Keratinocyte (primary cell): ENCODE data around the gene ITPR2. TPM values are rescaled to one million over a fixed set of nuclear protein-coding genes. Genes with fewer than 3 reads are reported as not detected.

Experiments used
- DNase-seq: peaks from one replicate; pipeline ENCODE4 v3.0.0-alpha.2; 2011; ENCODE audit warnings: low read depth, missing footprints, low spot score
- FAIRE-seq: peaks from 2 replicates; lab custom pipeline; 2011; peaks lifted over from hg19 to GRCh38; lab: Jason Lieb, UNC
- H2AFZ ChIP-seq: 2 replicates; pipeline ENCODE4 v1.6.0; 2012; ENCODE audit warnings: low read length, control low read depth, inconsistent platforms; ENCODE audit not compliant: control insufficient read depth
- H3K27ac ChIP-seq: 2 replicates; pipeline ENCODE4 v1.5.1; 2011; ENCODE audit warnings: low read length; ENCODE audit not compliant: control insufficient read depth, insufficient read depth
- H3K27me3 ChIP-seq: 3 replicates; pipeline ENCODE4 v1.6.0; 2011; ENCODE audit warnings: low read length; ENCODE audit not compliant: control insufficient read depth, insufficient read depth; ENCODE audit errors: extremely low read depth
- H3K36me3 ChIP-seq, 2 experiments: 2 replicates in 1 of 2; 3 replicates in 1 of 2; pipeline ENCODE4 v1.5.1; 2011; ENCODE audit warnings: low read length in 2 of 2, mild to moderate bottlenecking in 1 of 2; ENCODE audit not compliant: control insufficient read depth in 2 of 2, insufficient read depth in 2 of 2; ENCODE audit errors: extremely low read depth in 1 of 2
- H3K4me1 ChIP-seq: 3 replicates; pipeline ENCODE4 v1.5.1; 2011; ENCODE audit warnings: low read length; ENCODE audit not compliant: control insufficient read depth, insufficient read depth; ENCODE audit errors: extremely low read depth
- H3K4me2 ChIP-seq: 3 replicates; pipeline ENCODE4 v1.6.0; 2011; ENCODE audit warnings: low read depth, low read length; ENCODE audit not compliant: control insufficient read depth, insufficient read depth; ENCODE audit errors: extremely low read depth
- H3K4me3 ChIP-seq, 3 experiments: fragments of 200-600 bp in 1 of 3; sonication (generic) in 1 of 3; 2 replicates in 2 of 3; 3 replicates in 1 of 3; pipeline ENCODE4 v1.5.1; 2011 to 2016; ENCODE audit warnings: low read length in 3 of 3, mild to moderate bottlenecking in 3 of 3, control low read depth in 2 of 3, inconsistent platforms in 1 of 3, low read depth in 1 of 3, mixed read lengths in 1 of 3, mixed run types in 1 of 3, moderate library complexity in 1 of 3; ENCODE audit not compliant: control insufficient read depth in 2 of 3, insufficient read depth in 2 of 3; ENCODE audit errors: extremely low read depth in 1 of 3
- H3K79me2 ChIP-seq: 2 replicates; pipeline ENCODE4 v1.6.0; 2012; ENCODE audit warnings: low read length; ENCODE audit not compliant: control insufficient read depth, insufficient read depth
- H3K9ac ChIP-seq: 3 replicates; pipeline ENCODE4 v1.6.0; 2011; ENCODE audit warnings: low read length; ENCODE audit not compliant: control insufficient read depth, insufficient read depth; ENCODE audit errors: extremely low read depth
- H3K9me1 ChIP-seq: 3 replicates; pipeline ENCODE4 v1.6.0; 2011; ENCODE audit warnings: low read length; ENCODE audit not compliant: control insufficient read depth, insufficient read depth; ENCODE audit errors: extremely low read depth
- H3K9me3 ChIP-seq: 2 replicates; pipeline ENCODE4 v1.5.1; 2012; ENCODE audit warnings: low read depth, low read length; ENCODE audit not compliant: control insufficient read depth
- H4K20me1 ChIP-seq: 3 replicates; pipeline ENCODE4 v1.6.0; 2011; ENCODE audit warnings: low read length; ENCODE audit not compliant: control insufficient read depth, insufficient read depth; ENCODE audit errors: extremely low read depth
- CTCF ChIP-seq, 3 experiments: IDR thresholded peaks in 1 of 3; conservative IDR thresholded peaks in 1 of 3; optimal IDR thresholded peaks in 1 of 3; 2 replicates in 2 of 3; 3 replicates in 1 of 3; pipeline versions ENCODE3 to v1.5.1; 2011; ENCODE audit warnings: low read length in 3 of 3, mild to moderate bottlenecking in 3 of 3, moderate library complexity in 2 of 3, control low read depth in 1 of 3, inconsistent platforms in 1 of 3; ENCODE audit not compliant: insufficient read depth in 2 of 3; ENCODE audit errors: extremely low read depth in 1 of 3
- EZH2 ChIP-seq: IDR thresholded peaks from one replicate; pipeline ENCODE4 v1.6.1; 2012; ENCODE audit warnings: inconsistent platforms, mild to moderate bottlenecking, low read length, moderate library complexity
- dilution Hi-C: fragments of 300-500 bp; cut with MboI; formaldehyde crosslinking; loops from one replicate; pipeline ENCODE4 v1.7.0; 2020; ENCODE audit warnings: low sequenced_read_pairs; ENCODE audit not compliant: extremely low pct_ligation_motif_present
- polyA plus RNA-seq, 5 experiments: library from polyadenylated mRNA; depleted of rRNA in 3 of 5; stranded (reverse) in 3 of 5; stranded (forward) in 1 of 5; unstranded in 1 of 5; fragments of >200 nt; gene quantifications; 1 replicate in 1 of 5; 2 replicates in 3 of 5; 3 replicates in 1 of 5; pipeline versions ENCODE4 v1.2.1 to v1.2.3, GENCODE V29; 2011 to 2012; ENCODE audit warnings: missing spikeins in 2 of 5, low read depth in 1 of 5, low replicate concordance in 1 of 5

ITPR2 gene
- polyA plus RNA-seq, 1 donor (not counting 4 experiments of a cell fraction or from before 2014, with no cell fraction given) = 7.6 TPM

DNA sequence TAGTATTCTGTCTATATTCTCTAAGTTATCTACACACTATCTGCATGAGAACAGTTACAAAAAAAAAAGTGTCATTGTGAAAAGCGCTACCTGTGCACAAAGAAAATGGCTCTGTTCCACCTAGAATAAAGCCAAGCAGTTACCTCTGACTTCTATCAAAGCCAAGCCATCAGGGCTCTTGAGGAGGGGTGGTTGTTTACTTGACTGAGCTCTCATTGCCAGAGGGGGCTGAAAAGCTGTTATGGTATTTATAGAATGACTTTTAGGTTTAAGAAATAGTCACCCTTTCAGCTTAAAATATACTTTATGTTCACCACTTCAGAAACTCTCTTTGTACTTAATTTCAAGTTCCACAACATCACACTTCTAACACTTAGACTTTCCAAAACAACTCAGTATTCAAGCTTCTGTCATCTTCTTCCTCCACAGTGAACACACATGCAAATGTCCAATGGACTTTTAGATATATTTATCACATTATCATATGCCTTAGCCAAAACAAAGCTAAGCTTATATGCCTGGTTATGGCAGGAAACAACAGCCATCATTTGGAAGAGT, 7.5 kb downstream of the ITPR2 start:
- TF ChIP-seq EZH2 = no peak
- no peak for TF ChIP-seq CTCF (optimal IDR thresholded peaks at IDR 0.05 in 1 of 3, IDR thresholded peaks at IDR 0.05 in 1 of 3, conservative IDR thresholded peaks at IDR 0.05 in 1 of 3; ENCODE audit: extremely low read depth in 1 of 3, insufficient read depth in 2 of 3, low read length in 3 of 3)
- FAIRE-seq (no peak), DNase-seq (no peak)
- Histone ChIP-seq H3K27ac (no peak overlapping the region), H3K9ac (no peak overlapping the region), H2AFZ (no peak overlapping the region), H3K4me1 (peaks cover 35% of the 10 kb centered on the region), H3K9me1 (no peaks in the 10 kb centered on the region), H4K20me1 (no peaks in the 10 kb centered on the region), H3K9me3 (no peaks in the 10 kb centered on the region), H3K27me3 (no peaks in the 10 kb centered on the region), H3K36me3 (no peaks in the 10 kb centered on the region), H3K4me3 (no peak overlapping the region), H3K79me2 (peaks cover 33% of the 10 kb centered on the region), H3K4me2 (no peak overlapping the region)
- dilution Hi-C loops = no loop called here

GRCh38 chr12:26823390-26823789, 9.6 kb downstream of the ITPR2 start:
- TF ChIP-seq EZH2 (no peak), CTCF (optimal IDR thresholded peaks at IDR 0.05 in 1 of 3, IDR thresholded peaks at IDR 0.05 in 1 of 3, conservative IDR thresholded peaks at IDR 0.05 in 1 of 3; ENCODE audit: extremely low read depth in 1 of 3, insufficient read depth in 2 of 3, low read length in 3 of 3) (no peak)
- H3K79me2 ChIP-seq = peaks cover 25% of the 10 kb centered on the region
- no peaks in the 10 kb centered on the region for H3K27me3 ChIP-seq
- H3K4me2 ChIP-seq = peak overlapping the region; percentile 17
- H3K36me3 ChIP-seq = no peaks in the 10 kb centered on the region
- H3K4me1 ChIP-seq = peaks cover 26% of the 10 kb centered on the region
- FAIRE-seq = peak; percentile 79
- H3K9me1 ChIP-seq = no peaks in the 10 kb centered on the region
- no peak overlapping the region for H3K9ac ChIP-seq
- H3K4me3 ChIP-seq = no peak overlapping the region
- H4K20me1 ChIP-seq = no peaks in the 10 kb centered on the region
- dilution Hi-C loops = no loop called here
- H3K9me3 ChIP-seq = no peaks in the 10 kb centered on the region
- no peak overlapping the region for H2AFZ ChIP-seq
- no peak for DNase-seq
- peak overlapping the region; percentile 22 for H3K27ac ChIP-seq
